HEK293T (cell line): ENCODE results near the gene CHAF1B.

Experiments used
- ARNT ChIP-seq: fragments of 450-650 bp; IDR thresholded peaks from 2 replicates; pipeline ENCODE4 v1.6.1; 2017; ENCODE audit warnings: mild to moderate bottlenecking
- BHLHE40 ChIP-seq: fragments of 450-650 bp; IDR thresholded peaks from 2 replicates; pipeline ENCODE4 v1.6.1; 2016; ENCODE audit warnings: mild to moderate bottlenecking, moderate library complexity, borderline replicate concordance
- CTBP1 ChIP-seq: fragments of 450-650 bp; IDR thresholded peaks from 2 replicates; pipeline ENCODE4 v1.6.1; 2016; ENCODE audit warnings: borderline replicate concordance
- ELF4 ChIP-seq: fragments of 450-650 bp; IDR thresholded peaks from 2 replicates; pipeline ENCODE4 v1.6.1; 2017; ENCODE audit warnings: antibody characterized with exemption
- FOXK2 ChIP-seq: fragments of 450-650 bp; IDR thresholded peaks from 2 replicates; pipeline ENCODE4 v1.6.1; 2016; ENCODE audit warnings: mild to moderate bottlenecking
- FOXM1 ChIP-seq: fragments of 450-650 bp; IDR thresholded peaks from 2 replicates; pipeline ENCODE4 v1.6.1; 2017; ENCODE audit warnings: mild to moderate bottlenecking, borderline replicate concordance
- HDGF ChIP-seq: fragments of 450-650 bp; IDR thresholded peaks from 2 replicates; pipeline ENCODE4 v1.6.1; 2017; ENCODE audit warnings: antibody characterized with exemption, borderline replicate concordance
- L3MBTL2 ChIP-seq: fragments of 450-650 bp; conservative IDR thresholded peaks from 2 replicates; pipeline ENCODE4 v1.6.1; 2016; ENCODE audit warnings: mild to moderate bottlenecking
- NFRKB ChIP-seq: fragments of 450-650 bp; IDR thresholded peaks from 2 replicates; pipeline ENCODE4 v1.6.1; 2016; ENCODE audit warnings: mild to moderate bottlenecking, moderate library complexity
- PKNOX1 ChIP-seq: fragments of 450-650 bp; IDR thresholded peaks from 2 replicates; pipeline ENCODE4 v1.6.1; 2016
- SP1 ChIP-seq: fragments of 450-650 bp; IDR thresholded peaks from 2 replicates; pipeline ENCODE4 v1.6.1; 2017
- SUZ12 ChIP-seq: fragments of 450-650 bp; IDR thresholded peaks from 2 replicates; pipeline ENCODE4 v1.6.1; 2016; ENCODE audit warnings: mild to moderate bottlenecking
- TARDBP ChIP-seq: fragments of 450-650 bp; IDR thresholded peaks from 2 replicates; pipeline ENCODE4 v1.6.1; 2016
- ZNF384 ChIP-seq: fragments of 450-650 bp; IDR thresholded peaks from 2 replicates; pipeline ENCODE4 v1.6.1; 2016

GRCh38 chr21:36431252-36431651 is 46.1 kb downstream of the CHAF1B start:
- TF ChIP-seq SP1 (no peak), BHLHE40 (no peak), ELF4 (no peak), TARDBP (no peak), HDGF (no peak), FOXM1 (no peak), PKNOX1 (no peak), SUZ12 (no peak), ARNT (no peak), FOXK2 (no peak), NFRKB (no peak), ZNF384 (no peak), CTBP1 (no peak), L3MBTL2 (no peak)
